ENCODE data around the gene MX2.

Gene MX2

DNA sequence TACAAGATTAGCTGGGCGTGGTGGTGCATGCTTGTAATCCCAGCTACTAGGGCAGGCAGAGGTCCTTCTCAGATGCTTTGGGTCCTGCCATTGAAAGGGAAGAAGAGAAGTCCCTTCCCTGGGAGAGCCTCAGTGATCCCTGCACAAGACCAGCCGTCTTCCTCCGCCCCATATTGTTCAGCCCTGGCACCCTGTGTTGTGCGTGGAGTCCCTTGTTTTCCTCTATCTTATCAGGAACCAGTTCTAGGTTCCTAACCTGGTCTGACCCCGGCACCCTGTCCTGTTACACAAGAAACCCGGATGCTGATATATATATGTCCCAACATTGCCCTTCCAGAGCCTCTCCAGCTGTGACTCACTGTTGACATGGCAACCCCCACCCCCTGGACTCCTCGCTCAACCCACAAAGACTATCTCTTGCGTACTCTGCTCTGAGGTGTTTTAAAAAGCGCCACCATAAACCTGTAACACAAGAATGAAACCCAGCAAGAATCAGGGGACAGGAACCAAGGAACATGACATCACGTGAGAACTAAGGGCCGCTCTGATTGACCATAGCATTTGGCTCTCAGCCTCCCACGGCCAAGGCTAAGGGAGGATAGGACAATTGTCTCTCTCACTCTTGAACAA is 4.8 kb downstream of the MX2 start:
- DNase-seq, result no peak

DNA sequence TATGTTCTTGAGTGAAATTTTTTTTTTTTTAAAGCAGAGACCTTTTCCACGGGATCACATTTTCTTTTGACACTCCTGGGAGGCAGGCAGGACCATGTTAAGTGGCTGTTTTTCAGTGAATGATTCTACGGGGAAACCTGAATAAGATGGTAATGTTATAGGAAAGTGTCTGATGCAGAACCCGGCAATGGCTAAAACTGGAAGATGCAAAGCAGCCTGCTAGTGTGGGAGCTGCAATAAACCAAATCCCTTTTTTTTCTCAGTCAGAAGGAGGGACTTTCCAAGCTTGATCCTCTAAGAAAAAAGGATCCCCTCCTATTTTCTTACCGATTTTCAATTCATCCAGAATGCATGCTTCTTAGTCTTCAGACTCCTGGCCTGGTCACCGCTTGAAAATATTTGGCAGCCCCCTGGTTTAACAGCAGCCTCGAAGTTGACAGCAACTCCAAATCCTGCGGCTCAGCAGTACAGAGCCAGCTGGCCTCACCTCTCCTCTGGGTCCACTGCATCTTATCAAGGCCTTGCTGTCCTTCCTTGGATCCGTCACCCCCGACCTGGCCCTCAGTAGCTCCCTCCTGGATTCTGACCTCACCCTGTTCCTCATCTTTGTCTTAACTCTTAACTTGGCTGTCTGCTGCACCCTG is 5.6 kb downstream of the MX2 start:
- DNase-seq, result no peak

DNA sequence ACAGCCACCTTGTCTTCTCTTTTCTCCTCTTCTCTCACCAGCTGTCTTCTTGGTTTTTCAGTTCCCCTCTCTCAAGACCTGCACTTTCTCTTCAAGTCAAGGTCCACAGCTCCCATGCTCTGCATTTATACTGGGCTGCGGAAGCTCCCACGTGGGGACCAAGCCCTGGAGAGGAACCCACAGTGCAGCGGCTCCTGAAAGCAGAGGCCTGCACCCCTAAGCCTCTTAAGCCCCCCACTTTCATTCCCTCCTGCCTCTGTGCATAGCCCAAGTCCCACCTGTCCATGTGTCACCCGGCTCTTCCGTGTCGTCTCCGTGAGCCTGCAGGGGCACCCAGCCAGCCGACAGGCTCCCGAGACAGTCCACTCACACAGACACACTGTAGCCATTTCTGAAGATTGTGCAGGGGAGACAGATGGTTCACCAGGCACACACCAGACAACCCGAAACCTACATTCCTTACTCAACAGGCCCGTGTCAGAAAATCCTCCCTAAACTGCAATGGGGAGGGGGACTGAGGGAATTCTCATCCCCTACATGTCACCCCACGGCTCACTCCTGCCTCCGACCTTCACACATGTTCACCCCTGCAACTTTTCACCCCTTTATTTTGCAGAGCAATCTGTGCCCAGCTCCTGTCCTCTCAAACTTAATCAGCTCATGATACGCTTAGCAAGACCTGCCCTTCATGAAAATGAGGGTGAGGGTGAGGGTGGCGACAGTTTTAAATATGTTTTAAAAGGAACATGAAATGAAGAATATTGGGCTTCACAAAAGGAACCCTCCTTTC is 6.3 kb downstream of the MX2 start:
- DNase-seq, result no peak

DNA sequence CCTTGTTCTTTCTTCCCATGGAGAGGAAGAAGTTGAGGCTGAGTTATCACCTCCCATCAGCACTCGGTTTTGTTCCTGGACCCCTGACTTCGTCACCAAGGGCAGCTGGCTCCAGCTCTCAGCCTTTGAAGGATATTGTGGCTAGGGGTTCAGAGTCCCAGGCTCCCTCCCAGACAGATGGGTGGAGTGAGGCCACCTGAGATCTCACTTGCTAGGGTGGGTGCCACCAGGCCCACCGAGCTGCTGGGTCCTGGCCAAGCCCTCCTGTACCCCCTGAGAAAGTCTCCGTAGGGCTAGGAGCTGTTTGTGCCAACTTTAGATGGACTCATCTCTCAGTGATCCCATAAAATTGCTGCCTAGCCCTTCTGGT is 6.9 kb downstream of the MX2 start:
- DNase-seq, result no peak

DNA sequence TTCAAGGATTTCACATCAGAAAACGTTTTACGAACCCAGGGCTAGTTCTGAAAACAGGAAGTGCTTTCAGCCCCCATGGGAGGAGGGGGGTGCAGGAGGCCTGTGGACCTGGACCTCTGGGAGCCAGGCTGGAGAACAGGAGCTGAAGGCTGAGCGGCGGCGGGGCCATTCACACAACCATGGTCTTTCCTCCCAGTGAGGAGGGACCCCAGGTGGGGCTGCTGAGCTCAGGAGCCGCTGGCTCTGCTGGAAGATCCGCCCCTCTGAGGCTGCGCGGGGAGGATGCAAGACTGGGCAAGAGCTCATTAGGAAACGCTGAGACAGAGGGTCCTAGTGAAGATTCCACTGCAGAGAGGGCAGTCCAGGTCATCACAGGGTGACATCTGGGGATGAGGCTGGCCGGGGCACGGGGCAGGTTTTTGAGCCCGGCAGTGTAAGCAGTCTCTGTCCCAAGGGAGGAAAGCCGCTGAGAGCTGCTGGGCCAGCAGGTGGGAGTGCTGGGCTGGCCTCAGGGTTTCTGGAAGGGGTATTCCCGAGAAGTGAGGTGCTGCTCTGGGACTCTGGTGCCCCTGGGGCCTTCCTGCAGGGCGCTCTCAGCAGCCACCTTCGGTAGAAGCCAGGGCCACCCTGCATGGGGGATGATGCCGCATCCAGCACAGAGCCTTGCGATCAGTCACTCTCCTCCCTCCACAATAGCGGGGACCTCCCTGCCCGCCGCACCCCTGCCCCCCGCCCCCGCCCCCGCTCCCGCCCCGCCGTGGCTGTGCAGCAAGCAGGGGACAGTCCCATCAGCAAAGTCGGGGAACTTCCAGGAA is 7.5 kb downstream of the MX2 start:
- no peak for DNase-seq

DNA sequence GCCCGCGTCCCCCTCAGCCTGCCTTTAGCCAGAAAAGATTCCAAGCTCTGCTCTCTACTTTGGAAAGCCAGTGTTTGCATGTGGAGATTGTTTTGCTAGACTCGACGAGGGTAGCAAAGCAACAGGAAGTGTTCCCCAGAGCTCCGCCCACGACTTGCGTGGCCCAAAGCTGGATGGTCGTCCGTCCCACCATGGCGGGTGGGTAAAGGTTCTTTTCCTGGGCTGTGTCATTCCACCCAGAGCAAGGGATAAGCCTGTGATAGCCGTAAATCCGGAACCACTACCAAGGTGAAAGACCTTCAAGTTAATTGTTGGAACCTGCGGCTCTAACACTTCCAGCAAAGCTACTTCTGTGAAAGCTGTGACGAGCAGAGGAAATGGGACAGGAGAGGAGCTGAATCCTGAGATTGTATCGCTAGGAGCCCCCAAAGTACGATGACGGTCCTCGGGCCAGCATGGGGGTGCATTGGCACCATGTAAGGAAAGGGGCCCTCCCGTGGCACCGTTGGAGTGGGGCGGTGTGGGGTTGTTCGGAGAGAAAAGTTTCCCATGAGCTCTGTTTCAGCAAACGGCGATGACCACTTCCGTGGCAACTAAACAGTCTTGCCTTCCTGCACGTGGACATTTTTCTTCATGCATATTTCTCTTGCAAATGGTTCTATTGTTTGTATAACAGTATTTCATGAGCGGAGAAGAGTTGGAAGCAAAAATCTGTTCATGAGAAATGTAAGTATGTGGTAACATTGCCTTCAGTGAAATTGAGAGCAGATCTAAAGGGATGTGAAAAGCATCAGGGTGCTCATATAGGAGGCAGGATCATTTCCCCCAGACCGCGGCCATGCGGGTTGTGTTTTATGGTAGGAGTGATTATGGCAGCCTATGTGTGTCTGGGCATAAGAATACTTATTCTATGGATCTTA is 8.4 kb downstream of the MX2 start:
- no peak for DNase-seq

DNA sequence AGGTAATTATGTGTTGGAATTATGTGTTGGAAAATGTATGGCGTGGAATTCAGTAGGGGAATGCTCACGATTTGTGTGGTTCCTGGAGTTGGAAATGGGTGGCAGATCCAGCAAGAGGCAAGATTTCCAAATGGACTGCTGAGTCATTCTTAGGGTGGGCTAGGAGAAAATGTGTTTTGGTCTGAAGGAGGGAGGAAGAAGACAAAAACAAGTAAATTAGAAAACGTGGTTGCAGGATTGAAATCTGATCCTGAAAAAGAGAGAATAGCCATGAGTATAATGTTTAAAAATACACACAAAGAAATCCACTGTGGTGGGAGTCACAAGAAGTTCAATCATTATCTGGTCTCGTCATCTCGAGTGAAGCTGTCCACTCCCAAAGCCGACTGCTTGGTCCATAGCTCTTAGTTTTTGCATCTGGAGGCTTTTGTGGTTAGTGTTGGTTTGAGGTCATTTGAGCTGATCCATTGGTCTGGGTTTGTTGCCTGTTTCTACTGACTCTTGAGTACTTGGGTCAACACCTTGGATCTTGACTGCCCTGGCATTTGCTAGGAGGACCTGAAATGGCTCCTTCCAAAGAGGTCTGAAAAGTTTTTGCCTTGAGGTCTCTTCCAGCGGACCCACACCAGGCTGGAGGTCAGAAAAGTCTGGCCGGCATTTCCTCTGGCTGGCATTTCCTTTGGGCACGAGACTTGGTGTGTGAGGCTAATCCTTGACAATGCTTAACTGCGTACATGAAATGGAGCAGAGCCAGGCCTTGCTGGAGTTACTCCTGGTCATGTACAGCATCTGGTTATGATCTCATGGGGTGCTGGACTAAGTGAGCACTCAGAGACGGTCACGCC is 9.2 kb downstream of the MX2 start:
- DNase-seq, result no peak

DNA sequence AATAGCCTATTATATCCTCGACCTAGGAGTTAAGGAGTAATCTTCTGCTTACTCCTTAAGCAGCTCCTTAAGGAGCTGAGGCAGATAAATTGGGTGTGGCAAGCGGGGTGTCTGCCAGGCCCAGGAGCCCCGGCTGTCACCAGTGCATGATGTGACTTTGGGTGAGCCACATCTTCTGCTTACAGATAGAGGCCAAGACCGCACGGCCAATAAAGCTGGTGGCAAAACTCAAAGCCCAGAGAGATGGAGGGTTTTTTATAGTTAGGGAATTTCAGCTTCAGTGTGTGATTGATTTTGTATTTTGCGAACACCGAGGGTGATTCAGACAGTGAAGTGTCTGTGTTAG is 9.8 kb downstream of the MX2 start:
- DNase-seq, result no peak

DNA sequence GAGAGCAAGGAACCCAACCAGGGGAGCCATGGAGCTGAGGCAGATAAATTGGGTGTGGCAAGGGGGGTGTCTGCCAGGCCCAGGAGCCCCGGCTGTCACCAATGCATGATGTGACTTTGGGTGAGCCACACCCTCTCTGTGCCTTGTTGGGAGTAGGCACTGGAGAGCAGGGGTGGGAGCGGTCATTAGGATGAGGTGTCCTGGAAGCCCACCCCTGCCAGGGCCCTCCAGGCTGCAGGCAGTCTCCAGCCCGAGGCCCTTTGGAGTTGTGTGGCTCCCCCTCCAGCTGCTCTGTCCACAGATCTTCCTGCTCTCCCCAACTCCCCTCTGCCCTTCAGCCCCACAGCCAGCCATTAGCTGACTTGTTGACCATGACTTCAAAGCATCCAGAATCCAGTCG is 11.4 kb downstream of the MX2 start:
- no peak for DNase-seq

DNA sequence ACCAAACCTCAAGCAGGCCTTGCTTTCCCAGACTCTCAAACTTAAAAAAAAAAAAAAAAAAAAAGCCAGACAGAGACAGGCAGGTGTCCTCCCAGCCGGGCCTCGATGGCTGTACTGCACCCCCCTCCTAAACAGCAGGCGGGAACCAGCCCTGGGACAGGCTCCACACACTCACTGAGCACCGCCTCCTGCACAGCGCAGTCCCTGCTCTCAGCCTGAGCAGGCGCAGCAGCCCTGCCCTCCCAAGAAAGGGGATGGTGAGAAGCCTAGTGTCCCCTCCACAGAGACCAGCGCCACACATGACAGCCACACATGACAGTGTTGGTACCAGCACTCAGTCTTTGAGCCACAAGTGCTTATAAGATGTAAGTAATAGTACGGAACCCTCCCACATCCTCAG is 11.9 kb downstream of the MX2 start:
- DNase-seq, result no peak

DNA sequence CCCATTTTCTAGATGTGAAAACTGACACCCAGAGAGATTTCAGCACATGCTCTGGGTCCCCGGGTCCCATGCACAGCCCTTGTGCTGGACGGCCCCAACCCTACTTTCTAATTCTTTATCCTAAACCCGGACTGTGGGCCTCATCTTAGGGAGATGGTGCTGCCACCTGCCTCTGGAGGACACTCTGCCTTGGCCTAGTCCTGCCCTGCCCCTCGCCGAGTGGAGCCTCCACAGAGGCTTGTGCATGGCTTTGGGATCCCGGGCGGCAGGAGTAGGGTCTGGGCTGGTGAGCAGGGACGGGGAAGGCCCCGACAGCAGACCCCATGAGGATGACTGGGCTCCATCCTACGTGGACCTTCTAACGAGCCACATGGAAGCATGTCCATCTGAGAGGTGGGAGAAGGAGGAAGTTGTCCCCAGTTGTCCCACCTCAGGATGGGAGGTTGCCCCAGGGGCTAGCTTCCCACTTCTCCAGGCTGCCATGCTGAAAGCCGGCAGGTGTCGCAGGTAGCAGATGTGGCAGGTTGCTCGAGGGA is 12.4 kb downstream of the MX2 start:
- DNase-seq, result no peak

DNA sequence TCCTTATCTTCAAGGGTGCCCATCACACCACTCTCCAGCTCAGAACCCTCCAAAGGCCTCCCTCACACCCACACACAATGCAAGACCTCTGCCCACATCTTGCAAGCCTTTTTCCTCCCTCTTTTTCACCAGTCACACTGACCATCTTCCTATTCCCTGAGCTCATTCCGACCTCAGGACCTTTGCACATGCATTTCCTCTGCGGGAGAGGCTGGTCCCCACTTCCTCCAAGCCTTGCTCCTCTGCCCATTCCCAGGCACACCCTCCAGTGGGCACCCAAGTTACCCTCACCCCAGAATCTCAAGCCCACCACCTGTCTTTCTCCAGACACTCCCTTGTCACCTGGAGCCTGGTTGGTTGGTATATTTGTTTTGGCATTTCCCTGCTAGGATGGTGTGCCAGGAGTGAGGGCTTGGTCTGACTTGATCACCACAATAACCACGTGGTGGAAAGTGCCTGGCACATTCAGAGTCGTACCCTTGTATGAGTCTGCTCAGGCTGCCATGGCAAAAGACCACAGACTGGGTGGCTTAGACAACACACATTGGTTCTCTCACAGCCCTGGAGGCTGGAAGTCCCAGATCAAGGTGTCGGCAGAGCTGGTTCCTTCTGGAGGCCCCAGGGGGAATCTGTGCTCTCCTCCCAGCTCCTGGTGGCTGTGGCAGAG is 13.2 kb downstream of the MX2 start:
- no peak for DNase-seq

DNA sequence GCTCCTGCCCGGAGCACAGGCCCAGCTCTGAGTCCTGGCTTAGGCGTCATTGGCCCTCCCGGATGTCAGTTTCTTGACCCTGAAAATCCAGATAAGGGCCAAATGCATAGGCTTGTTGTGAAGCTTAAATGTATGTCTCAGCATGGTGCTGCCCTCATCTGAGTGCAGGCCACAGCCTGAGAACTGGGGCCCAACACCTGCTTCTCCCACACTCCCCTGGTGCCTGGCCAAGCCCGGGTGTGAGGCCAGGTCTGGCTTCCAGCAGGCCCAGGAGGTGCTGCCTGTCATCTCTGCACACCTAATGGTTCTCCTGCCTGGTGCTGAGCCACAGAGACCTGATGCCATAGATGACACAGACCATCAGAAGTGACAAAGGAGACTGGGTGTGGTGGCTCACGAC is 14.0 kb downstream of the MX2 start:
- DNase-seq, result no peak

DNA sequence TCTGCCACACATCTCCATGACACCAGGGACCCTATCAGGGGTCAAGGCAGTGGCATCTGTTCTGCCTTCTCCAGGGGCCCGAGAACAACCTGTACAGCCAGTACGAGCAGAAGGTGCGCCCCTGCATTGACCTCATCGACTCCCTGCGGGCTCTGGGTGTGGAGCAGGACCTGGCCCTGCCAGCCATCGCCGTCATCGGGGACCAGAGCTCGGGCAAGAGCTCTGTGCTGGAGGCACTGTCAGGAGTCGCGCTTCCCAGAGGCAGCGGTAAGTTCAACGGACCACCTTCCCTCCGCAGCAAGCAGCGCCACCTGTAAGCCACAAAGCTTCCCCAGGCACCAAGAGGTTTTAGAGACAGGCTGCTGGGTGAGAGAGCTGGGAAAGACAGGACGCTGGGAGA is 15.9 kb downstream of the MX2 start:
- no peak for DNase-seq

DNA sequence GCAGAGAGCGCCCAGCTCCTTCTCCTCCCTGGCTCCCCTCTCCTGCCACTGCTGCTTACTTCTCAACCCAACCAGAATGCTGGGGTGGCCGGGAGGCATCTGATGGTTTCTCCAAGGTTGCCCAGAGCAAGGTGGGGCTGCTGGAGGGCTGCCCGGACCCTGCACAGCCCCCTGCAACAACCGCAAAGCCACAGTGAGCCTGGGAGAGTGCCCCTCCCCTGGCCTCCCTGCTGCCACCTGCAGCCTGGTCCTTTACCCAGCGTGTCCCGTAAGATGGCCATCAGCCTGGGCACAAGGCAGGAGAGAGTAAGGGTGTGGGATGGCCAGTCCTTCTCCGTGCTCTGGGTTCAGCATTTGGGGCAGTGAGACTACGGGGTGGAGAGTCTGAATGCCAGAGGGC is 17.0 kb downstream of the MX2 start:
- DNase-seq, result no peak

DNA sequence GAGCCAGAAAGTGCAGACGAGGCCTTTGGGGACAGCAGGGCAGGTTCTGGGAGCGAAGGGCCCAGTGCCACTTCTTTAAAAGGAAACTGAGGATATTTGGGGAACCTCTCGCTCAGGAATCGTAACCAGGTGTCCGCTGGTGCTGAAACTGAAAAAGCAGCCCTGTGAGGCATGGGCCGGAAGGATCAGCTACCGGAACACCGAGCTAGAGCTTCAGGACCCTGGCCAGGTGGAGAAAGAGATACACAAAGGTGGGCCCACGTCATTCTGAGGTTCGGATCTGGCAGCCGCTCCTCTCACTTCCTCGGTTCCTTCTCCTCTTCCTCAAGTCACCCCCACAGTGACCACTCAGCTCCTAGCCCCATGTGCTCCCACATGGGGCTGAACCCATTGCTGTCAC is 18.1 kb downstream of the MX2 start:
- no peak for DNase-seq

DNA sequence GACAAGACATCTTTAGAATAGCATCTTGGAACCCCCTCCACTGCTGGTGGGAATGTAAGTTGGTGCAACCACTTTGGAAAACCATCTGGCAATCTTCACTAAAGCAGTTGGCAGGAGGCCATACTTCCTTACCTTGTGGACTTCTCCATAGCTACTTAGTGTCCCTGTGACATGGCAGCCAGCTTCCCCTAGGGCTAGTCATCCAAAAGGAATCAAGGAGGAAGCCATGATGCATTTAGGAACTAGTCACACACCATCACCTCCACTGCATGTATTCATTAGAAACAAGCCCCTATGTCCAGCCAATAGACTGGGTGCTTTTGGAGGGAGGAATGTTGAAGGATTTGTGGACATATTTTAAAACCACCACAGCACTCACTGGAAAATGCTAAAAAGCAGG is 19.9 kb downstream of the MX2 start:
- no peak for DNase-seq

DNA sequence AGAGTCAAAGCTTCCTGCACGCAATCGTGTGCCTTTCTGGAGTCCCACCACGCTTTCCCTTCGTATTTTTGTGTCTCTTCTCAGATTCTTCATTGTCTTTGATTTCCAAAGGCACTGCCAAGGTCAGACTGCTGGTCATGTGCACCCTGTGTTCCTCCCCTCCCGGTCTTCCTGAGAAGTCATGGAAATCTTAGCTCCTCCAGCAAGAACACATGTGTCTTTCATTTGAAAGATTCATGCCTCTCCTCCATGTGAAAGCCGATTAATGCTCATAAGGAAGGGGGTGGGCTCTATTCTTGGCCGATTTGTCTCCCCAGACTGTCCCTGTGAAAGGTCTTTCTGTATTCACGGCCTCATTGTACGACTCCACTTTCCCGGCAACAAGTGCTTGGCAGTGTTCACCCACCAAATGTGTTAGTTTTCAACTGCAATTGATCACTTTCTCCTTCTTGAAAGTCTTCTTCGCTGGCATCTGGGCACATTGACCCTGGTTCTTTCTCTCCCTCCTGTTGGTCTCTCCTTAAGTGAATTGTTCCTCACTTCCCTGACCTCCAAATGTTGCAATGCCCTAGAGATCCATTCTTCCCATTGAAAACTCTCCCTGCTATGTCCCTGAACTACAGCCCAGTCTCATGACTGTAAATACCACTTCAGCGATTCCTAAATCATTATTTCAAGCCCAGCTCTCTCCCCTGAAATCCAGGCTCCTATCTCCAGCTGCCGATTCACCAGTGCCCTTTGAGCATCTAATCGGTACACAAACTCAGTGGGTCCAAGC is 25.4 kb downstream of the MX2 start:
- DNase-seq, result no peak

DNA sequence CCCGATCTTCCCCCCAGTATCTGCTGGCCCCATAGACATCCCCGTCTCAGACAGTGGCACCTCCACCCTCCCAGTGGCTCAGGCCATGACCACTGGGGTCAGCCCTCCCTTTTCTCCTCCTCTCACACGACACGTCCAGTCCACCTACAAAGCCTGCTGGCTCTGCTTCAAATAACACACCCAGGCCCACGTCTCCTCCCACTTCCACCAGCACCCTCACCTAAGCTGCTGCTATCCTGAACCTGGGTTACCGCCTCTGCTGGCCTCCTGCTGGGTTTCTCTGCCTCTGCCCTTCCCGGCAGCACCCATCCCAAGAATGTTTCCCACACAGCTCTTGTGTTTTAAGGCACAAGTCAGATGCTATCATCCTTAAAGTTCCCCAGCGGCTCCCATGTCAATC is 26.0 kb downstream of the MX2 start:
- DNase-seq, result no peak

DNA sequence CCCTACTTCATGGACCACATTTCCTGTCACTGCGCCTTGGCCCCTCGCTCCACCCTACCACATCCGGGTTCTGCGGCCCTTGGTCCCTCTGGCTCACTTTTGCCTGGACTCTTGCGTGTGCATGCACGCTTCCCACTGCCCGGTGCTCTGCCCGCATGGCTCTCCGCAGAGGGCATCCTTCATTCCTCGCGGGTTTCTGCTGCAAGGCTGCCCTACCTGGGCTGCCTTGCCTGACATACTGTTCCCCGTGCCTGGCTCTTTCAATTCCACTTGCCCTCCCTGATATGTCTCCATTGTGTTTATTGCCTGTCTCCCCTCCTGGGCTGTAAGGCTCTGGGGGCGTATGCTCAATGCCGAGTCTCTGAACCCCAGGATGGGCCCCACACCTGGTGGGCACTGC is 26.4 kb downstream of the MX2 start:
- no peak for DNase-seq
